Left forelimb (tissue), 1 donor: ENCODE data around the gene CRACR2B.

Experiments used
- DNase-seq: peaks from one replicate; pipeline ENCODE4 v3.0.0-alpha.2; 2018; ENCODE audit warnings: low spot score

Gene CRACR2B

GRCh38 chr11:794766-795633, 32.7 kb upstream of the CRACR2B start:
- DNase-seq, result no peak

GRCh38 chr11:795634-796564, 31.8 kb upstream of the CRACR2B start:
- DNase-seq, result peak; percentile 89

- no peak for DNase-seq
Observed at GRCh38 chr11:796565-797295, 31.0 kb upstream of the CRACR2B start.

- peak; percentile 92 for DNase-seq
Observed at GRCh38 chr11:797296-798092, 30.2 kb upstream of the CRACR2B start.

- DNase-seq, result peak; percentile 90
Observed at GRCh38 chr11:798093-798713, 29.5 kb upstream of the CRACR2B start, which contains the start of gene SLC25A22. TSS of gene SLC25A22 (minus strand) at chr11:798281. CDS start at chr11:795006, 3,275 bp downstream.

- no peak for DNase-seq
Observed at GRCh38 chr11:799641-800316, 27.9 kb upstream of the CRACR2B start.

- no peak for DNase-seq
Observed at GRCh38 chr11:800473-800872, 27.2 kb upstream of the CRACR2B start.

- no peak for DNase-seq
Observed at GRCh38 chr11:801097-801780, 26.5 kb upstream of the CRACR2B start.

GRCh38 chr11:802018-802617, 25.6 kb upstream of the CRACR2B start:
- DNase-seq, result no peak

- no peak for DNase-seq
Observed at GRCh38 chr11:802693-803466, 24.8 kb upstream of the CRACR2B start.

GRCh38 chr11:803467-803742, 24.3 kb upstream of the CRACR2B start:
- DNase-seq, result no peak

GRCh38 chr11:803770-804598, 23.7 kb upstream of the CRACR2B start:
- DNase-seq, result no peak

GRCh38 chr11:804599-804964, 23.1 kb upstream of the CRACR2B start:
- no peak for DNase-seq

- DNase-seq, result no peak
Observed at GRCh38 chr11:808427-809286, 19.1 kb upstream of the CRACR2B start.

GRCh38 chr11:809287-810039, 18.3 kb upstream of the CRACR2B start, which contains the start of gene RPLP2:
TSS of gene RPLP2 (plus strand) at chr11:809967. CDS start at chr11:810235, 268 bp downstream.
- DNase-seq, result peak; percentile 99

- DNase-seq, result no peak
Observed at GRCh38 chr11:810040-810567, 17.6 kb upstream of the CRACR2B start.
